HAP-1 (cell line): Measurements from ENCODE around the gene ZNF789.

ENCODE experiments used
- DNase-seq, 2 experiments: peaks; one replicate each; pipeline ENCODE4 v3.0.0-alpha.2; 2016 to 2020; ENCODE audit warnings: low spot score in 2 of 2
- H3K27me3 ChIP-seq: fragments of 250-450 bp; sonication (Bioruptor Pico); 2 replicates; pipeline ENCODE4 v1.5.1; 2020; ENCODE audit warnings: low read depth, mild to moderate bottlenecking, moderate library complexity
- H3K36me3 ChIP-seq: fragments of 250-450 bp; sonication (Bioruptor Pico); replicated peaks from 2 replicates; pipeline ENCODE4 v1.5.1; 2020; ENCODE audit warnings: mild to moderate bottlenecking
- H3K4me1 ChIP-seq: fragments of 250-450 bp; sonication (Bioruptor Pico); 2 replicates; pipeline ENCODE4 v1.5.1; 2020; ENCODE audit warnings: mild to moderate bottlenecking
- H3K4me3 ChIP-seq: fragments of 250-450 bp; sonication (Bioruptor Pico); 2 replicates; pipeline ENCODE4 v1.5.1; 2020; ENCODE audit warnings: mild to moderate bottlenecking, moderate library complexity
- H3K9me3 ChIP-seq: fragments of 250-450 bp; sonication (Bioruptor Pico); 2 replicates; pipeline ENCODE4 v1.5.1; 2020; ENCODE audit warnings: mild to moderate bottlenecking, moderate library complexity
- in situ Hi-C: fragments of 300-500 bp; cut with MboI; formaldehyde crosslinking; loops from 3 replicates; pipeline ENCODE4 v1.14.3; 2020; ENCODE audit warnings: low sequenced_read_pairs, inconsistent platforms, mixed read lengths

Gene ZNF789

DNA sequence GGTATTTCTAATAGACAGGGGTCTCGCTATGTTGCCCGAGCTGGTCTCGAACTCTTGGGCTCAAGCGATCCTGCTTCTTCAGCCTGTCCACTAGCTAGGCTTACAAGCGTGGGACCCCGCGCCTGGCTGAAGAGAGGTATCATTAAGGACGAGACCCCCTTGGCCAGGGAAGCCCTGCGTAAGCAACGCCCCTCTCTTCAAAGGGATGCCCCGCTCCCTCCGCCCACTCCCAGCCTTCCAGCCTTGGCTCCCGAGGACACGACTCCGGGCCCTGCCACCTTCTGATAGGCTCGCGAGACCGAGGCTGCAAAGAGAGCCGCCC, 31.6 kb downstream of the ZNF789 start:
- in situ Hi-C loops: no loop called here
- Histone ChIP-seq H3K9me3 (no peaks in the 10 kb centered on the region), H3K4me1 (peaks cover 12% of the 10 kb centered on the region; the same call in 1 of the 2 replicates), H3K36me3 (no peaks in the 10 kb centered on the region; the same call in 1 of the 2 replicates), H3K4me3 (peak overlapping the region; percentile 84), H3K27me3 (no peaks in the 10 kb centered on the region)
- peak; percentile 97 to 99 for DNase-seq

- Histone ChIP-seq H3K9me3 (no peaks in the 10 kb centered on the region), H3K4me3 (peak within 1 kb of the TSS; percentile 84), H3K27me3 (no peaks in the 10 kb centered on the region), H3K4me1 (peaks cover 12% of the 10 kb centered on the region; the same call in 1 of the 2 replicates), H3K36me3 (no peaks in the 10 kb centered on the region; the same call in 1 of the 2 replicates)
- DNase-seq: peak; percentile 83 to 94
- in situ Hi-C loops: no loop called here
These were observed 32.1 kb downstream of the ZNF789 start, which contains the start of gene ZKSCAN5 for GRCh38 chr7:99504603-99505323. Gene ZKSCAN5 (plus strand): TSS chr7:99504662. CDS start chr7:99506045, 1,383 bp downstream.

DNA sequence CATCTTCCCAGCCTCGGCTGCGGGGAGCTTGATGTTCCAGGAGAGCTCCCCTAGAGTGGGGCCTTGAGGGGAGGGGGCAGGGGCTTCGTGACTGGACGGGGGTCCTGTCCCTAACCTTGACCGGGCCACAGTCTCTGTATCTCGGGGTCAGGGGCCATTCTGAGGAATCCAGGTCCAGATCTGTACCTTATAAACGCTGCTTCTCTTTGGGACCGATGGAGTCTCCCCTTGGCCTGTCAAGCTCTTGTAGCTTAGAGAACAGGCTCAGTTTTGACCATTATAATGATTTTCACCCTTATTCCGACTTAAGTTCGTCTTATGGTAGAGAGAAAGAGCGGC, 32.6 kb downstream of the ZNF789 start:
- Histone ChIP-seq H3K36me3 (no peaks in the 10 kb centered on the region), H3K4me3 (peak overlapping the region; percentile 84), H3K9me3 (no peaks in the 10 kb centered on the region), H3K27me3 (no peaks in the 10 kb centered on the region), H3K4me1 (peaks cover 12% of the 10 kb centered on the region; the same call in 1 of the 2 replicates)
- DNase-seq: no peak
- in situ Hi-C loops: no loop called here

GRCh38 chr7:99514050-99514449, 41.4 kb downstream of the ZNF789 start:
- Histone ChIP-seq H3K36me3 (peaks cover 31% of the 10 kb centered on the region), H3K4me3 (no peak overlapping the region), H3K27me3 (no peaks in the 10 kb centered on the region), H3K9me3 (no peaks in the 10 kb centered on the region), H3K4me1 (no peaks in the 10 kb centered on the region)
- no peak for DNase-seq
- in situ Hi-C loops: no loop called here

GRCh38 chr7:99521399-99521798, 48.7 kb downstream of the ZNF789 start:
- H3K36me3 ChIP-seq: peaks cover 23% of the 10 kb centered on the region
- no peaks in the 10 kb centered on the region for H3K9me3 ChIP-seq
- H3K27me3 ChIP-seq: no peaks in the 10 kb centered on the region
- in situ Hi-C loops: no loop called here
- no peak for DNase-seq
- H3K4me1 ChIP-seq: no peaks in the 10 kb centered on the region
- H3K4me3 ChIP-seq: no peak overlapping the region

GRCh38 chr7:99525713-99526440, 53.2 kb downstream of the ZNF789 start:
- DNase-seq: peak in 1 of 2 experiments; percentile 29
- H3K36me3 ChIP-seq: peaks cover 33% of the 10 kb centered on the region
- in situ Hi-C loops: no loop called here

GRCh38 chr7:99531354-99531765, 58.7 kb downstream of the ZNF789 start:
- Histone ChIP-seq H3K4me1 (no peaks in the 10 kb centered on the region), H3K36me3 (peaks cover 36% of the 10 kb centered on the region), H3K9me3 (peaks cover 15% of the 10 kb centered on the region), H3K27me3 (no peaks in the 10 kb centered on the region), H3K4me3 (no peak overlapping the region)
- DNase-seq: no peak
- in situ Hi-C loops: no loop called here

More at GRCh38 chr7:99525713-99526440, 53.2 kb downstream of the ZNF789 start:
- Histone ChIP-seq H3K4me1 (no peaks in the 10 kb centered on the region), H3K27me3 (no peaks in the 10 kb centered on the region), H3K9me3 (peaks cover 3% of the 10 kb centered on the region; the same call in 1 of the 2 replicates), H3K4me3 (no peak overlapping the region)

- Histone ChIP-seq H3K4me3 (no peak overlapping the region), H3K4me1 (no peaks in the 10 kb centered on the region), H3K9me3 (peaks cover 20% of the 10 kb centered on the region), H3K27me3 (no peaks in the 10 kb centered on the region), H3K36me3 (peaks cover 19% of the 10 kb centered on the region)
- in situ Hi-C loops: no loop called here
- DNase-seq: no peak
These were observed 63.0 kb downstream of the ZNF789 start for GRCh38 chr7:99535667-99536066.
